ENCODE data around the gene SLC39A10. TPM values are rescaled to one million over a fixed set of nuclear protein-coding genes. Genes with fewer than 3 reads are reported as not detected.

SLC39A10 gene
- total and polyA plus RNA-seq, 2 donors (not counting 3 experiments of a cell fraction or from before 2014, with no cell fraction given) = 11.4 to 39.9 TPM

DNA sequence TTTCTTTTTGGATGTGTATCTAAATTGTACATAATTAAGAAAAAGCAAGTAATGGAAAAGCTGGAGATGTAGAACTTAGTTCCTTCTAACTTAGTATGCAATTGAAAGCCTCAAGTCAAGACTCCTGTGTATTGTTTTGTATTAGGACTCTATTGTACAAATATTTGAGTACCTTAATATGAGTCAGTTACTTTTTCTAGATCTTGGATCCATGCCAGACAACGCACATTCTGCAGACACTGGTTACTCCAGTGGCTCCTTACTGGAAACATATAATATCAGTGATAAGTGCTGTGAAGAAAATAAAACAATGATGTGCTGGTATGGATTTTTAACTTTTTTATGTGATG is 1.5 kb downstream of the SLC39A10 start:
- ChIA-PET POLR2A (no interaction called here), CTCF (interaction anchor here (2.3 kb wide), 1 partner anchor 159 kb away, joined by 67 read pairs; no protein-coding TSS in a partner anchor)
- peak overlapping the region; percentile 99 for H3K9ac ChIP-seq (replicated peaks; ENCODE audit: extremely low read depth, insufficient read depth, low read length)

More for the DNA sequence above, 1.5 kb downstream of the SLC39A10 start:
- peak overlapping the region; percentile 84 for H3K27ac ChIP-seq (ENCODE audit: insufficient read depth, low read depth, low read length)
- DNase-seq (ENCODE audit: low read depth, low spot score) (peak; percentile 85), FAIRE-seq (peak; percentile 83)
- intact Hi-C loops (cut with micrococcal nuclease) = loop anchor here (5.0 to 10.0 kb wide), 2 partner anchors 296 to 946 kb away; no protein-coding TSS in a partner anchor
- peak overlapping the region; percentile 50 to 74 (median 71) for H3K4me3 ChIP-seq (replicated peaks in 1 of 3; ENCODE audit: insufficient read depth in 1 of 3, low read depth in 1 of 3, low read length in 3 of 3)
- TSS peak; percentile 34 for BruUV-seq (replicated peaks)
- no peaks in the 10 kb centered on the region for H3K9me3 ChIP-seq (replicated peaks; ENCODE audit: control insufficient read depth, insufficient read depth, low read length)
- no peaks in the 10 kb centered on the region for H3K27me3 ChIP-seq (ENCODE audit: control insufficient read depth in 2 of 2, insufficient read depth in 2 of 2, low read length in 2 of 2)
- peaks cover 26% of the 10 kb centered on the region for H3K4me1 ChIP-seq (ENCODE audit: control insufficient read depth, extremely low read depth, insufficient read depth, low read length)
- peak overlapping the region; percentile 97 for H3K4me2 ChIP-seq (ENCODE audit: insufficient read depth, low read length)
- TF ChIP-seq, protein P1, sequence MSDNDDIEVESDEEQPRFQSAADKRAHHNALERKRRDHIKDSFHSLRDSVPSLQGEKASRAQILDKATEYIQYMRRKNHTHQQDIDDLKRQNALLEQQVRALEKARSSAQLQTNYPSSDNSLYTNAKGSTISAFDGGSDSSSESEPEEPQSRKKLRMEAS (IDR thresholded peaks at IDR 0.05; ENCODE audit: insufficient read depth, insufficient read length) = no peak
- peak; percentile 6 for TF ChIP-seq POLR2A (IDR thresholded peaks at IDR 0.05; ENCODE audit: low read depth, low read length)
- no peak for TF ChIP-seq CTCF (IDR thresholded peaks at IDR 0.05; ENCODE audit: extremely low read depth in 1 of 2, insufficient read depth in 1 of 2, low read depth in 1 of 2, low read length in 2 of 2)
- H2AFZ ChIP-seq (ENCODE audit: low read depth, low read length) = no peak overlapping the region
- dilution Hi-C loops (cut with MboI; ENCODE audit: extremely low pct_ligation_motif_present, low sequenced_read_pairs) = no loop called here
- H4K20me1 ChIP-seq (replicated peaks; ENCODE audit: control insufficient read depth, extremely low read depth, insufficient read depth, low read length) = peaks cover 4% of the 10 kb centered on the region
- H3K36me3 ChIP-seq (ENCODE audit: control insufficient read depth in 2 of 2, extremely low read depth in 1 of 2, insufficient read depth in 2 of 2, low read length in 2 of 2) = no peaks in the 10 kb centered on the region
- peaks cover 44% of the 10 kb centered on the region for H3K79me2 ChIP-seq (ENCODE audit: control insufficient read depth, insufficient read depth, low read length)
- H3K9me1 ChIP-seq (replicated peaks; ENCODE audit: control insufficient read depth, extremely low read depth, insufficient read depth, low read length) = no peaks in the 10 kb centered on the region
